ENCODE measurements around the gene LRRN4. TPM values are rescaled to one million over a fixed set of nuclear protein-coding genes. Genes with fewer than 3 reads are reported as not detected.
A peak's percentile ranks its signal among the peaks of the same experiment; 100 is the strongest.

Gene LRRN4
- total RNA-seq, 6 donors from 2014 or later, result 18.9 to 177 (median 68.5) TPM

DNA sequence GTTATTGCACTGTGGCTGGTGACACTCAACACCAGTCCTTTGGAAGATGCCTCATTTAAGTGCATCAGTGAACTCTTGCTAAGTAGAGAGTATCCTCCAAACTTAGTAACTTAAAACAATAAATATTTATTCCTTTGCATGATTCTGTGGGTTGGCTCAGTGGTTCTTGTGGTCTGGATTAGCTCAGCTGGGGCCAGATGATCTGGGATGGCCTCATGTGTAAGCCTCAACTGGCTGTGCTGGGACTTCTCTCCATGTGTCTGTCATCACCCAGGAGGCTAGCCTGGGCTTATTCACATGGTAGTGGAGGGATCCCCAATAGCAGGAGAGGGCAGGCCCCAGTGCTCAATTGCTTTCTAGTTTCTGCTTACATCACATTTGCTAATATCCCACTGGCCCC, 8.3 kb downstream of the LRRN4 start:
- no peak for DNase-seq
- Histone ChIP-seq H3K27me3 (no peaks in the 10 kb centered on the region), H3K36me3 (peaks cover 0 to 27% (median 17%) of the 10 kb centered on the region in 4 donors), H3K4me3 (no peak overlapping the region), H3K27ac (no peak overlapping the region), H3K9me3 (no peaks in the 10 kb centered on the region), H3K4me1 (no peaks in the 10 kb centered on the region)
- TF ChIP-seq, protein P1, sequence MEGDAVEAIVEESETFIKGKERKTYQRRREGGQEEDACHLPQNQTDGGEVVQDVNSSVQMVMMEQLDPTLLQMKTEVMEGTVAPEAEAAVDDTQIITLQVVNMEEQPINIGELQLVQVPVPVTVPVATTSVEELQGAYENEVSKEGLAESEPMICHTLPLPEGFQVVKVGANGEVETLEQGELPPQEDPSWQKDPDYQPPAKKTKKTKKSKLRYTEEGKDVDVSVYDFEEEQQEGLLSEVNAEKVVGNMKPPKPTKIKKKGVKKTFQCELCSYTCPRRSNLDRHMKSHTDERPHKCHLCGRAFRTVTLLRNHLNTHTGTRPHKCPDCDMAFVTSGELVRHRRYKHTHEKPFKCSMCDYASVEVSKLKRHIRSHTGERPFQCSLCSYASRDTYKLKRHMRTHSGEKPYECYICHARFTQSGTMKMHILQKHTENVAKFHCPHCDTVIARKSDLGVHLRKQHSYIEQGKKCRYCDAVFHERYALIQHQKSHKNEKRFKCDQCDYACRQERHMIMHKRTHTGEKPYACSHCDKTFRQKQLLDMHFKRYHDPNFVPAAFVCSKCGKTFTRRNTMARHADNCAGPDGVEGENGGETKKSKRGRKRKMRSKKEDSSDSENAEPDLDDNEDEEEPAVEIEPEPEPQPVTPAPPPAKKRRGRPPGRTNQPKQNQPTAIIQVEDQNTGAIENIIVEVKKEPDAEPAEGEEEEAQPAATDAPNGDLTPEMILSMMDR (IDR thresholded peaks at IDR 0.05), result no peak
- TF ChIP-seq POLR2AphosphoS5 (IDR thresholded peaks at IDR 0.05), result no peak
- no peak for TF ChIP-seq POLR2A (IDR thresholded peaks at IDR 0.05)
- TF ChIP-seq EP300 (IDR thresholded peaks at IDR 0.05), result no peak
- no peak for ATAC-seq (ENCODE audit: low FRiP score in 2 of 2)

- ATAC-seq (ENCODE audit: low FRiP score in 2 of 2), result peak in 1 of 2 donors; percentile 5
- 82 to 88% methylated on average over 2 of the region's 2 CpGs for WGBS, 2 donors
These were observed 9.7 kb downstream of the LRRN4 start for GRCh38 chr20:6044115-6044514.

GRCh38 chr20:6041808-6042265, 12.0 kb downstream of the LRRN4 start:
- no peak overlapping the region for H3K27ac ChIP-seq
- no peaks in the 10 kb centered on the region for H3K27me3 ChIP-seq
- H3K36me3 ChIP-seq, result peaks cover 0 to 63% (median 42%) of the 10 kb centered on the region in 4 donors
- no peak overlapping the region for H3K4me3 ChIP-seq
- 93 to 95% methylated on average over 13 to 23 of the region's 26 CpGs for WGBS, 2 donors
- H3K4me1 ChIP-seq, result no peaks in the 10 kb centered on the region
- peak in 1 of 2 donors; percentile 82 for DNase-seq
- H3K9me3 ChIP-seq, result no peaks in the 10 kb centered on the region
- ATAC-seq (ENCODE audit: low FRiP score in 2 of 2), result peak; percentile 7 to 35
- TF ChIP-seq POLR2A (IDR thresholded peaks at IDR 0.05) (no peak), POLR2AphosphoS5 (IDR thresholded peaks at IDR 0.05) (no peak), EP300 (IDR thresholded peaks at IDR 0.05) (no peak)
- TF ChIP-seq, protein P1 (IDR thresholded peaks at IDR 0.05), result no peak

More at GRCh38 chr20:6044115-6044514, 9.7 kb downstream of the LRRN4 start:
- H3K9me3 ChIP-seq, result no peaks in the 10 kb centered on the region
- H3K36me3 ChIP-seq, result peaks cover 0 to 41% (median 24%) of the 10 kb centered on the region in 4 donors
- H3K27me3 ChIP-seq, result no peaks in the 10 kb centered on the region
- DNase-seq, result no peak
- H3K27ac ChIP-seq, result no peak overlapping the region
- H3K4me1 ChIP-seq, result no peaks in the 10 kb centered on the region
- H3K4me3 ChIP-seq, result no peak overlapping the region
- TF ChIP-seq, protein P1 (IDR thresholded peaks at IDR 0.05), result no peak
- TF ChIP-seq EP300 (IDR thresholded peaks at IDR 0.05), result no peak
- TF ChIP-seq POLR2AphosphoS5 (IDR thresholded peaks at IDR 0.05), result no peak

DNA sequence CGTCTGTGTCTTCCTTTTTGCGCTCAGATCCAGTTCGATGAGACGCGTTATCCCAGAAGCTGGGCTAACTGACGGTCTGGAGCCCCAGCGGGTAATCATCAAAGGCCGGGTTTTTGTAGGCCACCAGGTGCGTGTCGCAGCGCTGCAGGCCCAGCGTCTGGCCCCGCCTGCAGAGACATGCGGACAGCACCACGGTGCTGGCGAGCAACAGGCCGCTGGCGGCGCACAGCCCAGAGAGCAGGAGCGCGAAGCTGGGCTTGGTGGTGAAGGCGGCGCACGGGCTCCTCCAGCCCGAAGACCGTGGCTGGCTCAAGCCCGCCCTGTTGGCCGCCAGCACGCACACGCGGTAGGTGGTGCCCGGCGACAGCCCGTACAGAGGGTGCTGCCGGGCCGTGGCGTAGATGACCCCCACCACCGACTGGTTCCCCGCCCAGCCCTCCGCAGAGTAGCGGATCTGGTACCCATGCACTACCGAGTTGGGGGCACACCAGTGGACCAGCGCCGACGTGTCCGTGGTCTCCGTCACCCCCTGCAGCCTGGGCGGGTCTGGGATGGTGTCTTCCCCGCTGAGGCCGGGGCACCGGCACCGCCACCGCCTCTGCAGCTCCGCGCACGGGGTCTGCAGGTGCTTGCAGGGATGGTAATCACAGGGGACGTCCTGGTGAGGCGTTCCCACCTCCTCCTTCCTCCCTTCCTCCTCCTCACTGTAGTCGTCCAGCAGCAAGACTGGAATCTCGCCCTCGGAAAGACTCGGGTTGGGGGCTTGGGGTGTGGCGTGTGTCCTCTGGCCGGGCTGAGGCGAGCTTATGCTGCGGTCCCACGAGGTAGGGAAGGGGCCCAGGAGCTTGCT, 12.7 kb downstream of the LRRN4 start:
- DNase-seq, result peak in 1 of 2 donors; percentile 79
- H3K9me3 ChIP-seq, result no peaks in the 10 kb centered on the region
- no peak overlapping the region for H3K27ac ChIP-seq
- 91 to 92% methylated on average over 35 to 52 of the region's 67 CpGs for WGBS, 2 donors
- peaks cover 0 to 68% (median 48%) of the 10 kb centered on the region in 4 donors for H3K36me3 ChIP-seq
- no peak overlapping the region for H3K4me3 ChIP-seq
- TF ChIP-seq POLR2A (IDR thresholded peaks at IDR 0.05) (no peak), EP300 (IDR thresholded peaks at IDR 0.05) (no peak), POLR2AphosphoS5 (IDR thresholded peaks at IDR 0.05) (no peak)
- peak in 1 of 2 donors; percentile 39 for ATAC-seq (ENCODE audit: low FRiP score in 2 of 2)
- no peaks in the 10 kb centered on the region for H3K4me1 ChIP-seq
- H3K27me3 ChIP-seq, result no peaks in the 10 kb centered on the region

DNA sequence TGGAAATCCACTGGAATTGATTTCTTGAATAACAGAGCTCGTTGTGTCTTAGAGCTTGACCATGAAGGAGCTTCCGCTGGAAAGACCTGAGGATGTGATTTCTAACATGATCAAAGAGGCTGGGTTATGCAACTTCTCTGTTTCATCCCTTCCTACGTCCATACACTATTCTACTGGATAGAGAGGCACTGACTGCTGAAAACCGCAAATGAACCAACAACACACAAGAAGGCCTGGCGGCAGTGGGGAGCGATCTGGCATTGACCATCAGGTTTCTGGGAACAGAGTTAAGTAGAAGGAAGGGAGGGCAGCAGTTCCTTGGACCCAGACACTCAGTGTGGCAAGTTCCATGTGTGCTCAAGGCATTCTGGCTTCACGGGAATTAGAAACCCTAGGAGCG, 13.3 kb downstream of the LRRN4 start:
- Histone ChIP-seq H3K9me3 (no peaks in the 10 kb centered on the region), H3K4me3 (no peak overlapping the region), H3K4me1 (no peaks in the 10 kb centered on the region), H3K27me3 (no peaks in the 10 kb centered on the region), H3K27ac (no peak overlapping the region), H3K36me3 (peaks cover 0 to 74% (median 53%) of the 10 kb centered on the region in 4 donors)
- DNase-seq, result no peak
- TF ChIP-seq POLR2A (IDR thresholded peaks at IDR 0.05), result no peak
- no peak for TF ChIP-seq EP300 (IDR thresholded peaks at IDR 0.05)
- TF ChIP-seq, protein P1 (IDR thresholded peaks at IDR 0.05), result no peak
- TF ChIP-seq POLR2AphosphoS5 (IDR thresholded peaks at IDR 0.05), result no peak
- 88 to 91% methylated on average over 8 of the region's 8 CpGs for WGBS, 2 donors
- ATAC-seq (ENCODE audit: low FRiP score in 2 of 2), result no peak
